Skin of body (tissue), 2 donors: ENCODE data around the gene OXNAD1. TPM values are rescaled to one million over a fixed set of nuclear protein-coding genes. Genes with fewer than 3 reads are reported as not detected.

Experiments used
- DNase-seq: peaks from one replicate; lab custom pipeline; 2025; lab: John Stamatoyannopoulos, UW
- total RNA-seq: library from RNA; depleted of rRNA; stranded (reverse); fragments of >200 nt; gene quantifications from one replicate; pipeline ENCODE4 v1.2.3, GENCODE V29; 2014

The OXNAD1 gene
- total RNA-seq, 1 donor from 2014 or later, result 16.5 TPM

DNA sequence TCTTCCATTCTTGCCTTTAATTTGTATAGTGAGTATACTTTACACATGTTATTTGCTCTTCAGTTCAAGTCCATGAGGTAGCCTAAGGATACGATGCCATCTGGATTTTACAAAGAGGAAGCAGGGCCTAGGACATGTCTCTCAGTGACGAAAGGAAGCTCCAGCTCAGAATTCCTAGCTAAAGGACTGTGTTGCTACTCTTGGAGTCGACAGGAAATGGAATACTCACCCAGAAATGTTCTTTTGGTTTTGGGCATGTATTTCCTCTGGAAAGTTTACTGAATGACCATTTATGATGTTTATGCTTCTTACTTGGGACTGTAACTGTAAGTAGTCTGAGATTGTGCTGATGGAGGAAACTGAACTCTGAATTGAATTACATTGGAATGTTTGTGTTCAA is 12.5 kb downstream of the OXNAD1 start:
- DNase-seq, result no peak

DNA sequence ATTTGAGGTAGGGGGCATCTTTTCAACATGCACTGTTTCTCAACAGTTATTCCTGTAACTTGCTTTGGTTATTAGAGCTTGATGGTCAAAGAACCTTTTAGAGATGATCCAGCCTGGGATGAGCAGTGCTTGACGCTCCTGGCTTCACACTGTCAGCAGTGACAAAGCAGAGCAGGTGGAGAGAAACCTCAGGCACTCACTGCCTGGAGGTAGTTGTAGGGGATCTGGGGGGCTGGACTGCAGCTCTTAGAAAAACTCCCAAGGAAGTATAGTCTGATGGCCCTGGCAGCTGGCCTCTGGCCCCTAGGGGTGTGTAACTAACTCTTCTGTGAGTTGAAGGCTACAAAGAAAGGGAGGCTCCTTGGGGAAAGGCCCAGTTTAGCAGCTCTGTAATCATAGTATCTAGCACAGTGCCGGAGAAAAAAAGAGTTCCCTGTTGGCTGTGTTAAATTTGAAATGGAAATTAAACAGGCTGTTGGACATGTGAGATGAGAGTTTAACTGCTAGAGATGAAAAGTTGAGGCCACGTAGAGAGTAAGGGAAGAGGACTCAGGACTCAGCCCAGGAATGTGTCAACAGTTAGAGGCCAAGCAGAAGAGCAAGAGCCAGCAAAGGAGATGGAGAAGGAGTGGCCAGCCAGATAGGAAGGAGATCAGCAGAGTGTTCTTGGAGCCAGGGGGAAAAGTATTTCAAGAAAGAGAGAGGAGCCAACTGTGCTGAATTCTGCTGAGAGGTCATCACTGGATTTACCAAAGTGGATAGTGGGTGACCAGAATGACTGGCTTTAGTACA is 14.2 kb downstream of the OXNAD1 start:
- DNase-seq, result peak; percentile 37

DNA sequence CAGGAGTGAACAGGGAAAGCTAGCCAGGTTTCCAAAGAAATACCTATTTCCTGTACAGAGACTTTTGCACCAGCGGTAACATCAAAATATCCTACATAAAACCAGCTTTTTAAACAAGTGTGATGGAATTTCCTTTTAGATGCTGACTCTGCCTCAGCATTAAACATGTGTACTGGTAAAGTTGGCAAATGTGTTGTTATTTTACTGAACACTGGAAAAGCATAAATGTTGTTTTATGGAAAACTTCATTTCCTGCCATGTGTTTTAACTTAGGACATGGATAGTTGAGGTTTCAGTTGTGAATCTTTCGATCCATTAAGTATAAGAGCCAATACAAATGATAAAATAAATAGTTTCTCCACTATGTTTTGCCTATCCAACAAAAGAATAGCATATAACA is 15.7 kb downstream of the OXNAD1 start:
- peak; percentile 86 for DNase-seq

DNA sequence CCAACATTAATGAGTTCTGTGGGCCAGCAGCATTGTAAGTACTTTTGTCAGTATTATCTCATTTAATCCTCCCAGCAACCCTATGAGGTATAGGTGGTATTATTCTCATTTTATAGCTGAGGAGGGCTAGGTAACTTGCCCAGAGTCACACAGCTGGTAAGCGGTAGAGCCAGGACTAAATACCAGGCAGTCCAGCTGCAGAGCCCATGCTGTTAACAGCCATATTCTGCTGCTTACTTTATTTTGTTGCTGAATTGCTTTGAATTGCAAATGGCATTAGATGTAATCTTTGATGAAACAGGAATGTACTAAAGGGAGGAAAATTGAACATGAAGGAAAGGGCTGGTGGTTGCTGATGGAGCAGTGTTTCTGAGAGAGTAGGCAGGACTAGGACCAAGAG is 19.6 kb downstream of the OXNAD1 start:
- DNase-seq, result no peak

DNA sequence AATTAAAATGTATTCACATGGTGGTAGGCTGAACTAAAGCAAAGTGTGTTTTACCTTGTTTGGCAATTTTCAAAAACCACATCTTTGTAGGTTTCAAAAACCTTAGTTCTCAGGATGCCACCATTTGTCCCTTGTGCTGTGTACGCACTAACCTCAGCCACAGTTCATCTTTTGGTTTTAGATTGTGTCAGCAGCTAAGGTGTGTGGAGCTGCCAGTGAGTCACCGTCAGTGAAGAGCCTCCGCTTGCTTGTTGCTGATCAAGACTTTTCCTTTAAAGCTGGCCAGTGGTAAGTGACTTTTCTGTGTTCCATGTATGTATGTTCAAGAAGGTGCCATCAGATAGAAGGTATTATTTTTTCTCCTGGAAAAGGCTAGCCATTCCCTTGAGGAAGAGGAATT is 21.1 kb downstream of the OXNAD1 start:
- no peak for DNase-seq

DNA sequence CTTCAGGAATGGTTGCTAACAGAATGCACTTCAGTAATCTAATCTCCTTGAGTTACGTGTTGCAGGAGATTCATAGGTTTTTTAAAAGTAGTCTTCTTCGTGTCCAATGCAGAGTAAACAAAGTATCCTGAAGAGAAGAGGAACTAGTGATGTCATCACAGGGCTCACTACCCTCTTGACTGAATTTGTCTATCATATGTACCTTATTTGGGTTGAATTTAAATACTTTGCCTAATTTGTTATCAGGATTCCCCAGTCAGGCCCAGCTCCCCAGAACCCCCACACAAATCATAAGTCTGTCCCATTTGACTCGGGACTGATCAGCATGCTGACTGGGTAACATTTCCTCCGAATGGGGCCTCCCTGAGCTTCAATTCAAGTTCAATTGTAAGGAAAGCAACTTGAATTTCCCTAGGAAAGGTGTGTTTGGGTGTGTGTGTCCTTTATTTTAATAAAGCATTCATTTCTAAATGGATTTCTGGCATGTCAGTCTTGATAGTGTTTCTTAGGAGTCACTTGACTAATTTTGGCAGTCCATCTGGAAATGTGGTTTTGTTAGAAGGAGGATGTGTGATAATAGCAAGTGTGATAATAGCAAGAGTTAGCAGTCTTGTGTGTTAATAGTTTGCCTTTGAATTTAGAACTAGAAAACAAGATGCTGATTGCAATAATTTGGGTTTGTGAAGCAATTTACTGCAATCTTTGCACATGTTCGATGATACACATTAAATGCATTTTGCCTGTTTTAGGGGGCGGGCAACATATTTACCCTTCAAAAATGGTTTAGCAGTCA is 21.9 kb downstream of the OXNAD1 start:
- DNase-seq, result no peak

DNA sequence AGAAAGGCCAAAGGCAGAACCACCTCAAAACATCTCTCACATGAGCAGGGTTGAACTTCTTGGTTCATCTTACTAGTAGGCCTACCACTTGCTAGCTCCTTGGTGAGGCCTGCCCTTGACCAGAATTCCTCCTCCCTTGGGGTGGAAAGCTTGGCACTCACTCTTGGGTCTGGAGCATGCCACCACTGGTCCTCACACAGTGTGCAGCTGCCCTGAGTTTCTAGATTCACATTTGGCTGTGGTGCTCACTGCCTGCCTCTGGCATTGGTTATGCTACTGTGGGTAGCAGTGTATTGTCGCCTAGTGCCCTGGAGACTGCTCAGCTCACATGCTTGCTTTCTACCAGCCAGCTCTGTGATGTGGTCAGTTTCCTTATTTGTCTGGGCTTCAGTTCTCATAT is 23.7 kb downstream of the OXNAD1 start:
- no peak for DNase-seq

DNA sequence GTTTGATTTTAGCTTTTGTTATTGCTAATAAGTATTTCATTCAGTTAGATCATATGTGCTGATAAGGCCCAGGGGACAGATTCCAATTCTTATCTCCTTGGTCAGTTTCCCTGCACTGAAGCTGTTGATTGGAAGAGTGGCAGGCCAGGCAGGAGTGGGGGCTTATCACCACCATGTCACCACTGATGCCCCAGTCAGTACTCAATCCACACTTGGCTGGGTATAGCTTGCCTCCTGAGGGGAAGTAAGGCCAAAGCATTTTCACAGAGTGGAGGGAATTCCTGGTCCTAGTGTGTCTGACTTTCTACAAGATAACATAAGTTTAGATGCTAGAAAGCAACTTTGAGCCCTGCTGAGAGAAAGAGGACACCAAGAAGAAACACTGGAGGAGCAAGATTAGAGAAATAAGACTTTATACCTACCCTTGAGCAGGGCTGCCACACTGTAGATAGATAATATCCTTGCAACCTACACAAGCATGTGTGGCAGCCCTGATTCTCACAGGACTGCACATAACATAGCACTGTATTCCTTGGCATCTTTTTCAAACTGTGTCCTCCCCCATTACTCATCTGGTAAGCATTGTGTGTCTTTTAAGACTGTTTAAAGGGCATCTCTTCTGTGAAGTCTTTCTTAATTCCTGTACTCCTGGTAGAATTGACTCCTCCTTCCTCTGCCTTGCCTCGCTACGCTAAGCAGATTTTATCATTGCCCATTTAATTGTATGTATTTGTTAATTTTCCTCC is 24.3 kb downstream of the OXNAD1 start:
- no peak for DNase-seq

DNA sequence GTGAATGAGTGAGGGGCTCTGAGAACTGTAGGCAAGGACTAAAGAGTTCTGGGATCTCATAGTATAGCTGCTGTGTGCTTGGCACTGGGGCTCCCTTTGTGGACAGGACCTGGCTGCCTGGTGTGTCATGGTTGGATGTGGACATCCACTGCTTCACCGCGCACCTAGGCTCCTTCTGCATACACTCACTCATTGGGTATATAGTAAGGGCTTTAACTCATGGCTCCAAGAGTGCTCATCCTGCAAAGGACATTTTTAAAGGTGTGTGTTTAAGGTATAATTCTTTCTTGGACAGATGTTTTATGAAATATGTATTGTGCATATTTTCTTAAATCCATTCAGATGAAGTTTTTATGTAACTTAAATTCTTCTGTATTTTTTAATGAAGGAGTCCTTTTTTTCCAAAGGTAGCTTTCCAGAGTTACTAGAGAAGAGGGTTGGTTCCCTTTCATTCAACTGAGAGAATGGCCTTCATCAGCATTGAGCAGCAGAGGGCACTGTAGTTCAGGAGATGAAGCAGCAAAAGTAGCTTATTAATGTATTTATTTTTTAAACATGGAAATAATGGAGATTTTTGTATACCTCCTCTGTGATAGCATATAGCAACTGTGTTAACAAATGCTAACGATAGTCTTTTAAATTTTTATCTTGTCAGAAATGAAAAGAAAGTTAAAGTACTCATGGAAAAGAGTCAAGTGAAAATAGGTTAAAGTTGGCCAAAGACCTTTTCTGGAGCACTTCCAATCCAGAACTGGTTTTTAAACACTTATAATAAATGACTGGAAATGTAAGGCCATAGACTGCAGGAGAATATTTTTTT is 25.2 kb downstream of the OXNAD1 start:
- DNase-seq, result peak; percentile 36

DNA sequence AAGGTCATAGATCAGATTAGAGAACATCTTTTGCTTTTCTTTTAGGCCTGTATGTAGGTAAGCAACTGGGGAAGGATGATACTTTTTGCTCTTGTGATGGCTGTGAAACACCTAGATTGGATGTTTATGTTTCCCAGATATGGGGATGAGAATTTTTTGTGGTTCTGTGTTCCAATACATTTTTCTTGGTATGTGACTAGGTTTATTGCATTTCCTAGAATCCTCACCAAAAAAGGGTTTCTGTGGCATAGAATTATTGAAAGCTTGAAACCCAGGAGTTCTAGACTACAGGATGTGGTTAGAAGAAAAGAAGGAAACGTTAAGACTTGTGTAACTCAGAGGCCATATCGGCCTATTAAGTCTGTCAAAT is 25.8 kb downstream of the OXNAD1 start:
- no peak for DNase-seq

DNA sequence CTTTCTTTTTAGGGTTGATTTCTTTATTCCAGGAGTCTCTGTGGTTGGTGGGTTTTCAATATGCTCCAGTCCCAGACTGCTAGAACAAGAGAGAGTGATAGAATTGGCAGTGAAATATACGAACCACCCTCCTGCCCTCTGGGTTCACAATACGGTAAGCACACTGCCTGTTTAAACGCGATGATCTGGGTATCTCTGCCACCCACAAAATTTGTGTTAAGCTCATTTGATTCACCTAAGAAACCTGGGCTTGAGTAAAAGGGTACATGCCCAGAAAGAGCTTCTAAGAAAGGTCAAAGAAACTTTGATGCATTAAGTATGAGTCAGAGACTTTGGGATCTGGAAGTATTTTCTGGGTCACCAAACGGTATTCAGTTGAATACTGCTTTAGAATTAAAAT is 29.8 kb downstream of the OXNAD1 start:
- no peak for DNase-seq

DNA sequence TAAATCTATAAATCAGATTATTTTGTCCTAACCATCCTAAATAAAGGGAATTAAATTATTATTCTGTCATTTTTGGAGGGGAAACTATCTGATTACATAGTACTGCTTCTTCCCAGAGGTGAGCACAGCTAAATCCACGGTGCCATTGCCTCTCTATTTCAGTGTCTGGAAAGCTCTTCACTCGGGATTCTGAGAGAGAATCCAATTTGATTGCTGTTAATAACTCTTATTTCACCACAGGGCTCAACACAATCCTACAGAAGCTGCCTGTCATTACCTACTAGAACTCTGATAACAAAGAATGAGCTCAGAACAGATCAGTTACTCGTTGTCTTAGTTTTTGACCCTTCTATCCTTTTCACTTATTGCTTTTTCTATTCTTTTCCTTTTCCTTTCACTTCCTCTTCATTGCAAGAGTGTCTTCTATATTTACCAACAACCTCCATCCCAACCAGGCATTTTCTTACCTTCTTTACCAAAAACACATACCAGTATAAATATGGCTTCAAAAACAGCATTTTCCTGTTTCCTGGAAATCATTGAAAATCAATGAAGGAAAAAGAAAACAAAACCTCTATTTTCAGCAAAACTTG is 30.4 kb downstream of the OXNAD1 start:
- no peak for DNase-seq

DNA sequence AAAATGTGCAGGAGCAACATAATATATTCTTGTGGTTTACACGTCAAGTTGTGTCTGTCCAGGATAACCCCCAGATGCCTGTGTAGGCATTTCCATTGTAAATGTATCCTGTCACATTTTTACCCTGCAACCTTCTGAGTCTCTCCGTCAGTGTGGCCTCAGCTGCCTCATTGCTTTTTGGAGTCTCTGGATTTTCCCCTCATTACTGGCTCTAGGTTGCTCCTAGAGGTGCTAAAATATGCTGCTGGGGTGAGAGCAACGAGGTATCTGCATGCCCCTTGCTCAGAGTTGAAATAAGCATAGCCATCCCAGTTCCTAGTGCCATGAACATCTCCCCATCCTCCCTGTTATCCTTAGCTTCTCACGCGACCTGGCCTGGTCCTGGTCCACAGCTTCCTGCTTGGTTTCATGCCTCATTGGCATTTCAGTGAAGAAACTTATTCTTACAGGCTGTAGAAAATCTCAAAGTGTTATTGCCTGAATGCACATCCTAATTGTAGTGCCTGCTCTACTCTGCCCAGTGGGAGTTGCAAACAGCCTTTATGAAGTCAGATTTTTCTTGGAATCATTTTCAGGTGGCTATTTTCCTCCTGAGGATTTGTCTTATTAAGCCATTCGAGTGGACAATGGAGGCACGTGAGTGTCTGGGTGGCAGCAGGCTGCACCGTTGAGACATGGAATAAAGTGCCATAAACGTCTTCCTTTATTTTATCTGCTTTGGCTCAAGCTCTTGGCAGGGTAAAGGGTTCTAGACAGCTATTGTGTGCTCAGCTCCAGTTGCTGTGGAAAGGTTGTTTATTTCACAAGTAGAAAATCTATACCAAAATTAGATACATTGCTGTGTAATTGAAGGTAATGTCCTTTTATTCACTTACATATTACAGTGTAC is 33.2 kb downstream of the OXNAD1 start:
- DNase-seq, result no peak

DNA sequence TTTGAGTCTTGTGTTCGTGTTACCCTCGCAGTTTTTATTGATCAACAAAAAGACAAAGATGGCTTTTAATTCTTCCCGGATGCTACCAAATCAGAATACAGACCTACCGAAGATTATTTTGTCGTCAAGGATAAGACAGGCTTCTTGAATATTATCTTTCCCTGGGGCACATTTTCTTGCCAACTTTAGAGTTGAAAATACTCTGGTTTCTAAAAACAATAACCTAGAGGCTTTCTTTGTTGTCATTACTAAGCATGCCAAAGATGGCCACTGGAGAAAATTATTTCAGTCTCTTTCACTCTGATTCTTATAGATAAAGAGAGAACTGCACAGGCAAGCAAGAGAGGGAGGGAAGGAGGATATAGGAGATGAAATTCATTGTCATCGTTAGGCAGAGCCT is 33.9 kb downstream of the OXNAD1 start:
- DNase-seq, result no peak

DNA sequence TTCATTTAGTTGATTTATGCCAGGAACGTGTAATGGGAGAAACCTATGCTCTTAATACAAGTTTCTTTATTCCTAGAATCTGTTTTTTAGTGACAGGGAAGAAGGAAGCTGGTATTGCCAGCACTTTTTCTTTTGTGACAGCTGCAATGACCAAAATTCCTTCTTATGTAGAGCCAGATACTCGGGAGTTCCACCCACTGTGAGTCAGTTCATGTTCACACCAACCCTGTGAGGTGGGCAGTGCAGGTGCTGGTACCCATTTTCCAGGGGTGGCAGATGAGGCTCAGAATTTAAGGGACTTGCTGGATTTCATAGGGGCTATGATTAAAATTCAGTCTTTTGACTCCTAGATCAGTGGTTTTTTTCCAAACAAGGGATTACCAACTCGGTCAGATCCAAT is 34.7 kb downstream of the OXNAD1 start:
- no peak for DNase-seq

DNA sequence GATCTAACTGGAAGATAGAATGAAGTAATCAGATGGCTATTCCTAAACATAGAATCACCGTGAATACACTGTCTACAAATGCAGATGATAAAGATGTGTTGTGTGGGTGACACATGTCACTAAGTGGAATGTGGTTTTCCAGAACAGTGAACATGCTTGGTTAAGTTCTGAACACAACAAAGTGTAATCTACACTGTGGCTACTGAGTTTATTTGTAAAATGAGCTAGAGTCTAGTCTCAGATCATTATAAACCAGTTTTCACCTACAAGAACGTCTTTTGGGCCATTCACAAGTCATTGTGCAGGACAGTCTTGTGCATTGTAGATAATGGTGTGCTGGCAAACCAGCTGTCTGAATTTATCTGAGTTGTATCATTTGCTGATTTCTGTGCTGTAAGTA is 35.3 kb downstream of the OXNAD1 start:
- DNase-seq, result no peak

DNA sequence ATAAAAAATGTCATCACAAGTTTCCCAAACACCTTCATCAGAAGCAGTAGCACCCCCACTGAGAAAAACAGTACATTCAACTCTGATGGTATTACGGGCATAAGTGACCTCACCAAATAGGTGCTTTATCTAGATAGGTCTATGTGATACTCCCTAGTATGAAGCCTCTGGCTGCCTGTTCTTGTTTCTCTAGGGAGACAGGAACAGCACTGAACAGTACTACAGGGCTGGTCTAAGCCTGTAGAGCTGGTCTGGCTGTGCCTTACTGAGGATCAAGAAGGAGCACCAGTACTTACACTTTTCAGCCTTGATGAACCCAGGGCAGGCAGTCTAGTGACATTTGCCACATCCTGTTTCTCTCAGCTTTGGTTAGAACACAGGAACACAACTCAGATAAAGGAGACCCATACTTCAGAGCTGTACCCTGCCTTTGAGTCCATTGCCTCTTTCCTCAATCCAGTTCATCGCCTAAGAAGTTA is 35.9 kb downstream of the OXNAD1 start:
- DNase-seq, result no peak

DNA sequence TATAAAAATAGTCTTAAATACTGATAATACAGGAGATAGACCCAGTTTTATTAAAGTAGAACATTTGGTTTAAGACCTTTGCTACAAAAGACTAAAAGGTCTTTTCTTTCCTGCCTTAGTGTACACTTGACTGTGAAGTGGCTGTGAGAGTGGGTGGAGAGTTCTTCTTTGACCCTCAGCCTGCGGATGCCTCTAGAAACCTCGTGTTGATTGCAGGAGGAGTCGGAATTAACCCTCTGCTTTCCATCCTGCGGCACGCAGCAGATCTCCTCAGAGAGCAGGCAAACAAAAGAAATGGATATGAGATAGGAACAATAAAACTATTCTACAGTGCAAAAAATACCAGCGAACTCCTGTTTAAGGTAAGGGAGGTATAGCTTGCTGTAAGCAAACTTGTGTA is 36.5 kb downstream of the OXNAD1 start:
- no peak for DNase-seq

DNA sequence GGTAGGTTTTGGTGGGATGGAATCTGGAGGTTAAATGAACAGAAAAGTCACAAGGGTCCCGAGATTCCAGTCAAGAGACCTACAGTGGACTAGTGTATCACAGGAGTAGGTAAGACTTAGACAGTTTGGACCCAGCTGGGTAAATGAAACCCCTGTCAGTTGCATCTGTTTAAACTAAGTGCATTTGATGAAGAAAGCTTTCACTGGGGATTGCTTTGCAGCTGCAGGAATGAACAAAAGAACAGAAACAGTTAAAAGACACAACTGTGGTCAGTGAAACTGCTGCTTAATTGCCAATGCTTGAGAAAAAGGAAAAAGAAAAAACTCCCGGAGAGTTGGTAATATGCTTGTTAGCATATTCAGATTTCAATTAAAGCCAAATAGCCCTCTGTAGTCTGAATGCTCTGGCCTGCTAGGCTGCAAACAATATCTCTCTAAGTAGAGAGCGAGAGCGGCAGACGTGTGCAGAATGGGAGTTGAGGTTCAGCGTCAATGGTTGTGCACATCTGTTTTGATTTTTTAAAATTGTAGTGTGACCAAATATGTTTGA is 37.1 kb downstream of the OXNAD1 start:
- DNase-seq, result no peak
